ENCODE results near the gene MYO18B.

MYO18B gene

DNA sequence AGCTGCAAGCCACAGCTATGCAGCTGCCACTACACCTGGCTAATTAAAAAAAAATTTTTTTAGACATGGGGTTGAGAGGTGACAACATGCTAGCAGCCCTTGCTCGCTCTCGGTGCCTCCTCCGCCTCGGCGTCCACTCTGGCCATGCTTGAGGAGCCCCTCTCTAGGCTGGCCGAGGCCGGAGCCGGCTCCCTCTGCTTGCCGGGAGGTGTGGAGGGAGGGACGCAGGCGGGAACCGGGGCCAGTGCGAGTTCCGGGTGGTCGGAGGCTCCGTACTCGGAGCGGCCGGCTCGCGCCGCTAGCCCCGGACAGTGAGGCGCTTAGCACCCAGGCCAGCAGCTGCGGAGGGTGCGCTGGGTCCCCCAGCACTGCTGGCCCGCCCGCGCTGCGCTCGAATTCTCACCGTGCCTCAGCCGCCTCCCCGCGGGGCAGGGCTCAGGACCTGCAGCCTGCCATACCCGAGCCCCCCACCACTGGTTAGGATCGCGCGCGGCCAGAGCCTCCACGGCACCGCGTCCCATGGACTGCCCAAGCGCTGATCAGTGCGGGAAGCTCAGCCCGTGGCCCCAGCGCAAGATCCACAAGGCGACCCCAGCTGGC lies 10.7 kb downstream of the MYO18B start:
- ChIA-PET CTCF (interaction anchor here (1.5 to 1.6 kb wide), 2 partner anchors 9 to 21 kb away, joined by 3 read pairs; no protein-coding TSS in a partner anchor), POLR2A (no interaction called here)
- DNase-seq (ENCODE audit: extremely low spot score) = no peak
- TF ChIP-seq, protein P1, sequence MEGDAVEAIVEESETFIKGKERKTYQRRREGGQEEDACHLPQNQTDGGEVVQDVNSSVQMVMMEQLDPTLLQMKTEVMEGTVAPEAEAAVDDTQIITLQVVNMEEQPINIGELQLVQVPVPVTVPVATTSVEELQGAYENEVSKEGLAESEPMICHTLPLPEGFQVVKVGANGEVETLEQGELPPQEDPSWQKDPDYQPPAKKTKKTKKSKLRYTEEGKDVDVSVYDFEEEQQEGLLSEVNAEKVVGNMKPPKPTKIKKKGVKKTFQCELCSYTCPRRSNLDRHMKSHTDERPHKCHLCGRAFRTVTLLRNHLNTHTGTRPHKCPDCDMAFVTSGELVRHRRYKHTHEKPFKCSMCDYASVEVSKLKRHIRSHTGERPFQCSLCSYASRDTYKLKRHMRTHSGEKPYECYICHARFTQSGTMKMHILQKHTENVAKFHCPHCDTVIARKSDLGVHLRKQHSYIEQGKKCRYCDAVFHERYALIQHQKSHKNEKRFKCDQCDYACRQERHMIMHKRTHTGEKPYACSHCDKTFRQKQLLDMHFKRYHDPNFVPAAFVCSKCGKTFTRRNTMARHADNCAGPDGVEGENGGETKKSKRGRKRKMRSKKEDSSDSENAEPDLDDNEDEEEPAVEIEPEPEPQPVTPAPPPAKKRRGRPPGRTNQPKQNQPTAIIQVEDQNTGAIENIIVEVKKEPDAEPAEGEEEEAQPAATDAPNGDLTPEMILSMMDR (IDR thresholded peaks at IDR 0.05; ENCODE audit: control extremely low read depth, extremely low read depth, low read depth, missing control alignments) = no peak

GRCh38 chr22:25753252-25753651 lies 11.3 kb downstream of the MYO18B start:
- ChIA-PET CTCF (interaction anchor here (1.5 to 1.6 kb wide), 2 partner anchors 9 to 20 kb away, joined by 3 read pairs; no protein-coding TSS in a partner anchor), POLR2A (no interaction called here)
- no peak for DNase-seq (ENCODE audit: extremely low spot score)
- TF ChIP-seq, protein P1 (IDR thresholded peaks at IDR 0.05; ENCODE audit: control extremely low read depth, extremely low read depth, low read depth, missing control alignments) = no peak

DNA sequence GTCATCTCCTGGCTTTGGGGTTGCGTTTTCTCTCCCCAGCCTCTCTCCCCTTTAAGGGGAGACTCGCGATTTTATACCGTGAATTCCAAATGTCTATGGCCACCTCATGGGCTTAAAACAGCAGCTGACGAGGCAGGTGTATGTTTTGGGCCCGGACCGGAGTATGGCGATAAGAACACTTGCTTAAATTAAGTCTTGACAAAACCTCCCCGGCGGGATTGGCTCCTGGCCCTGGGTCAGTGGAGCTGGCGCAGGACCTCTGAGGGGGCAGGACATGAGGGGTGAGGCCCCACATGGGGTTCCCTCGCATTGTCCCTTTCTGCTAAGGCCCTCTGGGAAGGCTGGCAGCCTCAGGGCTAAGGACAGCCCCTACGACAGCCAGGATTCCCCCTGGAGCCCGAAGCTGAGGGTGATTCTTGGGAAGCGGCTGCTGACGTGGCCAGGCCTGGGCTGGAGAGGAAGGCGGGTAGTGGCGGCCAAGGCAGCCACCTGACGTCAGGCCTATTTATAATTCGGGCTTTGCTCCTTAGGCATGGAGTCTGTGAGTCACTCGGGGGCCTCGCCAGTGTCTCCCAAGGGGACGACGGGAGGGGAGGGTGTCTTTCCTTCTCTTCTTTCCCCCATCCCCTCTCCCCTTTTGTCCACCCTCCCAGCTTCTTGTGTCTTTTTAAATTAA lies 12.7 kb downstream of the MYO18B start:
- TF ChIP-seq, protein P1 (IDR thresholded peaks at IDR 0.05; ENCODE audit: control extremely low read depth, extremely low read depth, low read depth, missing control alignments) = no peak
- POLR2A ChIA-PET = no interaction called here
- no peak for DNase-seq (ENCODE audit: extremely low spot score)
- CTCF ChIA-PET = interaction anchor here (1.2 to 1.5 kb wide), 3 partner anchors 15 to 611 kb away, joined by 3 to 4 read pairs (median 3); no protein-coding TSS in a partner anchor

DNA sequence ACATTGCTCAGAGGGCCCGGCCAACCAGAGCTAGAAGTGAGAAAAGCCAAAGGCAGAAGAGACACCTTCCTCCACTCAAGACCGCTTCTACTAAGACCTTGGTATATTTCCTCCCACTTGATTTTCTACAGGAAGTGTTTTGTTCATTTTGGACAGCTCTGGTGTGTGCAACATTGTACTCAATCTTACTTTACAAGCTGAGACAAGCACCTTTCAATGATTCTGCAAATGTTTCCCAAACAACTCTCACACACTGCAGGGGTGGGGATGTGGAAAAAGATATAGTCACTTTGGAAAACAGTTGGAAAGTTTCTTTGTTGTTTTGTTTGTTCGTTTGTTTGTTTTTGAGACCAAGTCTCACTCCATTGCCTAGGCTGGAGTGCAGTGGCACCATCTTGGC lies 15.7 kb downstream of the MYO18B start:
- CTCF ChIA-PET = interaction anchor here (1.5 to 1.6 kb wide), 2 partner anchors 16 to 295 kb away, joined by 3 read pairs; no protein-coding TSS in a partner anchor
- POLR2A ChIA-PET = no interaction called here
- TF ChIP-seq, protein P1 (IDR thresholded peaks at IDR 0.05; ENCODE audit: control extremely low read depth, extremely low read depth, low read depth, missing control alignments) = no peak
- DNase-seq (ENCODE audit: extremely low spot score) = no peak

- ChIA-PET CTCF (interaction anchor here (0.8 to 1.6 kb wide), 2 partner anchors 15 to 296 kb away, joined by 3 to 5 read pairs; no protein-coding TSS in a partner anchor), POLR2A (interaction anchor here (0.7 kb wide), 1 partner anchor 27 kb away, joined by 3 read pairs; no protein-coding TSS in a partner anchor)
- TF ChIP-seq, protein P1 (IDR thresholded peaks at IDR 0.05; ENCODE audit: control extremely low read depth, extremely low read depth, low read depth, missing control alignments) = no peak
- DNase-seq (ENCODE audit: extremely low spot score) = no peak
These were observed 16.3 kb downstream of the MYO18B start for GRCh38 chr22:25758316-25758715.

DNA sequence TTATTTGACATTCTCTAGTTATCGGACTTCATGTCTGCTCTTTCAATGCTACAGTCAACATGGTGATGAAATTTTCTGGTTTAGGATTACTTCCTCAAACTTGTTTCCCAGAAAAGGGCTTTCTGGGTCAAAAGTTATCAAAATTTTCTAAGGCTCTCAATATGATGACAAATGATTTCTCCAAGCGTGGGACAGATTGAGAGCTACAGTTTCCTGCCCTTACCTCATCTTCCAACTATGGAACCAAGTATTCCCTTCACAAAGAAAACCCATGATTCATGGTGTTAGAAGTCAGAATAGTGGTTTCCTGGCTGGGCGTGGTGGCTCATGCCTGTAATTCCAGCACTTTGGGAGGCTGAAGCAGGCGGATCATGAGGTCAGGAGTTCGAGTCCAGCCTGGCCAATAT lies 17.8 kb downstream of the MYO18B start:
- ChIA-PET CTCF (interaction anchor here (5.1 kb wide), 1 partner anchor 13 kb away, joined by 32 read pairs; no protein-coding TSS in a partner anchor), POLR2A (no interaction called here)
- TF ChIP-seq, protein P1 (IDR thresholded peaks at IDR 0.05; ENCODE audit: control extremely low read depth, extremely low read depth, low read depth, missing control alignments) = no peak
- DNase-seq (ENCODE audit: extremely low spot score) = no peak
